ENCODE measurements around the gene SASS6. TPM values are rescaled to one million over a fixed set of nuclear protein-coding genes. Genes with fewer than 3 reads are reported as not detected.
A peak's percentile ranks its signal among the peaks of the same experiment; 100 is the strongest.

SASS6 gene
- total and polyA plus RNA-seq, 4 donors = 0.88 to 2.5 (median 1.9) TPM

GRCh38 chr1:100089082-100089481 is 43.6 kb downstream of the SASS6 start:
- H3K27ac ChIP-seq (ENCODE audit: low read depth in 1 of 2, low read length in 2 of 2) = no peak overlapping the region
- WGBS, 2 donors = 85 to 89% methylated on average over 1 of the region's 1 CpG
- no peaks in the 10 kb centered on the region for H3K27me3 ChIP-seq (ENCODE audit: control insufficient read depth in 1 of 2, insufficient read depth in 2 of 2, low read length in 1 of 2)
- DNase-seq = no peak
- H3K4me3 ChIP-seq (ENCODE audit: low read length in 2 of 2) = no peak overlapping the region
- H3K9me3 ChIP-seq (ENCODE audit: control insufficient read depth, low read length) = no peaks in the 10 kb centered on the region
- no peaks in the 10 kb centered on the region for H3K36me3 ChIP-seq (ENCODE audit: control insufficient read depth in 1 of 2, insufficient read depth in 2 of 2, low read length in 1 of 2)
- intact Hi-C loops (cut with DNase I) = no loop called here
- no peak for ATAC-seq (ENCODE audit: low FRiP score)
- H3K4me1 ChIP-seq (ENCODE audit: control insufficient read depth in 1 of 2, insufficient read depth in 2 of 2, low read length in 2 of 2) = no peaks in the 10 kb centered on the region

GRCh38 chr1:100087396-100087795 is 45.3 kb downstream of the SASS6 start:
- Histone ChIP-seq H3K9me3 (ENCODE audit: control insufficient read depth, low read length) (no peaks in the 10 kb centered on the region), H3K4me1 (ENCODE audit: control insufficient read depth in 1 of 2, insufficient read depth in 2 of 2, low read length in 2 of 2) (no peaks in the 10 kb centered on the region), H3K36me3 (ENCODE audit: control insufficient read depth in 1 of 2, insufficient read depth in 2 of 2, low read length in 1 of 2) (no peaks in the 10 kb centered on the region), H3K27me3 (ENCODE audit: control insufficient read depth in 1 of 2, insufficient read depth in 2 of 2, low read length in 1 of 2) (no peaks in the 10 kb centered on the region), H3K27ac (ENCODE audit: low read depth in 1 of 2, low read length in 2 of 2) (no peak overlapping the region), H3K4me3 (ENCODE audit: low read length in 2 of 2) (no peak overlapping the region)
- DNase-seq (no peak), ATAC-seq (ENCODE audit: low FRiP score) (no peak)
- intact Hi-C loops (cut with DNase I) = no loop called here
- 15 to 24% methylated on average over 1 of the region's 1 CpG for WGBS, 2 donors

- peaks cover 5% of the 10 kb centered on the region in 2 donors for H3K36me3 ChIP-seq (ENCODE audit: control insufficient read depth in 1 of 2, insufficient read depth in 2 of 2, low read length in 1 of 2)
- H3K27ac ChIP-seq (ENCODE audit: low read depth in 1 of 2, low read length in 2 of 2) = no peak overlapping the region
- 87 to 88% methylated on average over 3 of the region's 3 CpGs for whole genome bisulfite sequencing, 2 donors
- H3K27me3 ChIP-seq (ENCODE audit: control insufficient read depth in 1 of 2, insufficient read depth in 2 of 2, low read length in 1 of 2) = no peaks in the 10 kb centered on the region
- no peak for DNase-seq
- intact Hi-C loops (cut with DNase I) = no loop called here
- no peak overlapping the region for H3K4me3 ChIP-seq (ENCODE audit: low read length in 2 of 2)
- no peak for ATAC-seq (ENCODE audit: low FRiP score)
- H3K9me3 ChIP-seq (ENCODE audit: control insufficient read depth, low read length) = no peaks in the 10 kb centered on the region
- H3K4me1 ChIP-seq (ENCODE audit: control insufficient read depth in 1 of 2, insufficient read depth in 2 of 2, low read length in 2 of 2) = no peaks in the 10 kb centered on the region
Measured at GRCh38 chr1:100080331-100080730, 52.4 kb downstream of the SASS6 start.

- no peak overlapping the region for H3K27ac ChIP-seq (ENCODE audit: low read depth in 1 of 2, low read length in 2 of 2)
- WGBS, 2 donors = 23 to 39% methylated on average over 5 of the region's 5 CpGs
- intact Hi-C loops (cut with DNase I) = no loop called here
- no peaks in the 10 kb centered on the region for H3K9me3 ChIP-seq (ENCODE audit: control insufficient read depth, low read length)
- DNase-seq = no peak
- H3K4me3 ChIP-seq (ENCODE audit: low read length in 2 of 2) = no peak overlapping the region
- no peak for ATAC-seq (ENCODE audit: low FRiP score)
- H3K36me3 ChIP-seq (ENCODE audit: control insufficient read depth in 1 of 2, insufficient read depth in 2 of 2, low read length in 1 of 2) = peaks cover 5% of the 10 kb centered on the region in 2 donors
- H3K4me1 ChIP-seq (ENCODE audit: control insufficient read depth in 1 of 2, insufficient read depth in 2 of 2, low read length in 2 of 2) = no peaks in the 10 kb centered on the region
- no peaks in the 10 kb centered on the region for H3K27me3 ChIP-seq (ENCODE audit: control insufficient read depth in 1 of 2, insufficient read depth in 2 of 2, low read length in 1 of 2)
Measured at GRCh38 chr1:100077531-100077930, 55.2 kb downstream of the SASS6 start.

- H3K27ac ChIP-seq (ENCODE audit: low read depth in 1 of 2, low read length in 2 of 2) = no peak overlapping the region
- H3K9me3 ChIP-seq (ENCODE audit: control insufficient read depth, low read length) = no peaks in the 10 kb centered on the region
- no peaks in the 10 kb centered on the region for H3K27me3 ChIP-seq (ENCODE audit: control insufficient read depth in 1 of 2, insufficient read depth in 2 of 2, low read length in 1 of 2)
- ATAC-seq (ENCODE audit: low FRiP score) = no peak
- no peak for DNase-seq
- H3K36me3 ChIP-seq (ENCODE audit: control insufficient read depth in 1 of 2, insufficient read depth in 2 of 2, low read length in 1 of 2) = peaks cover 5% of the 10 kb centered on the region in 2 donors
- H3K4me3 ChIP-seq (ENCODE audit: low read length in 2 of 2) = no peak overlapping the region
- H3K4me1 ChIP-seq (ENCODE audit: control insufficient read depth in 1 of 2, insufficient read depth in 2 of 2, low read length in 2 of 2) = no peaks in the 10 kb centered on the region
- intact Hi-C loops (cut with DNase I) = no loop called here
Measured at GRCh38 chr1:100076744-100077143, 56.0 kb downstream of the SASS6 start.

GRCh38 chr1:100076319-100076718 is 56.4 kb downstream of the SASS6 start:
- peaks cover 5% of the 10 kb centered on the region in 2 donors for H3K36me3 ChIP-seq (ENCODE audit: control insufficient read depth in 1 of 2, insufficient read depth in 2 of 2, low read length in 1 of 2)
- no peaks in the 10 kb centered on the region for H3K4me1 ChIP-seq (ENCODE audit: control insufficient read depth in 1 of 2, insufficient read depth in 2 of 2, low read length in 2 of 2)
- 46 to 53% methylated on average over 2 of the region's 2 CpGs for WGBS, 2 donors
- ATAC-seq (ENCODE audit: low FRiP score) (no peak), DNase-seq (no peak)
- no peaks in the 10 kb centered on the region for H3K9me3 ChIP-seq (ENCODE audit: control insufficient read depth, low read length)
- intact Hi-C loops (cut with DNase I) = no loop called here
- no peak overlapping the region for H3K4me3 ChIP-seq (ENCODE audit: low read length in 2 of 2)
- no peaks in the 10 kb centered on the region for H3K27me3 ChIP-seq (ENCODE audit: control insufficient read depth in 1 of 2, insufficient read depth in 2 of 2, low read length in 1 of 2)
- no peak overlapping the region for H3K27ac ChIP-seq (ENCODE audit: low read depth in 1 of 2, low read length in 2 of 2)

GRCh38 chr1:100075773-100076172 is 57.0 kb downstream of the SASS6 start:
- intact Hi-C loops (cut with DNase I) = no loop called here
- WGBS, 2 donors = 37 to 48% methylated on average over 3 of the region's 3 CpGs
- peak; percentile 70 for ATAC-seq (ENCODE audit: low FRiP score)

GRCh38 chr1:100074604-100075395 is 57.9 kb downstream of the SASS6 start:
- Histone ChIP-seq H3K9me3 (ENCODE audit: control insufficient read depth, low read length) (no peaks in the 10 kb centered on the region), H3K36me3 (ENCODE audit: control insufficient read depth in 1 of 2, insufficient read depth in 2 of 2, low read length in 1 of 2) (peaks cover 5% of the 10 kb centered on the region in 2 donors), H3K4me3 (ENCODE audit: low read length in 2 of 2) (no peak overlapping the region), H3K27ac (ENCODE audit: low read depth in 1 of 2, low read length in 2 of 2) (no peak overlapping the region), H3K4me1 (ENCODE audit: control insufficient read depth in 1 of 2, insufficient read depth in 2 of 2, low read length in 2 of 2) (no peaks in the 10 kb centered on the region), H3K27me3 (ENCODE audit: control insufficient read depth in 1 of 2, insufficient read depth in 2 of 2, low read length in 1 of 2) (no peaks in the 10 kb centered on the region)
- 55 to 57% methylated on average over 11 of the region's 11 CpGs for WGBS, 2 donors
- intact Hi-C loops (cut with DNase I) = no loop called here
- ATAC-seq (ENCODE audit: low FRiP score) (peak; percentile 62), DNase-seq (no peak)

More at GRCh38 chr1:100075773-100076172, 57.0 kb downstream of the SASS6 start:
- Histone ChIP-seq H3K27ac (ENCODE audit: low read depth in 1 of 2, low read length in 2 of 2) (no peak overlapping the region), H3K9me3 (ENCODE audit: control insufficient read depth, low read length) (no peaks in the 10 kb centered on the region), H3K4me1 (ENCODE audit: control insufficient read depth in 1 of 2, insufficient read depth in 2 of 2, low read length in 2 of 2) (no peaks in the 10 kb centered on the region), H3K4me3 (ENCODE audit: low read length in 2 of 2) (no peak overlapping the region), H3K36me3 (ENCODE audit: control insufficient read depth in 1 of 2, insufficient read depth in 2 of 2, low read length in 1 of 2) (peaks cover 2 to 5% of the 10 kb centered on the region in 2 donors), H3K27me3 (ENCODE audit: control insufficient read depth in 1 of 2, insufficient read depth in 2 of 2, low read length in 1 of 2) (no peaks in the 10 kb centered on the region)
- DNase-seq = no peak

- H3K4me1 ChIP-seq (ENCODE audit: control insufficient read depth in 1 of 2, insufficient read depth in 2 of 2, low read length in 2 of 2) = no peaks in the 10 kb centered on the region
- H3K27ac ChIP-seq (ENCODE audit: low read depth in 1 of 2, low read length in 2 of 2) = no peak overlapping the region
- no peaks in the 10 kb centered on the region for H3K27me3 ChIP-seq (ENCODE audit: control insufficient read depth in 1 of 2, insufficient read depth in 2 of 2, low read length in 1 of 2)
- DNase-seq = no peak
- 46 to 54% methylated on average over 3 of the region's 3 CpGs for WGBS, 2 donors
- ATAC-seq (ENCODE audit: low FRiP score) = no peak
- peaks cover 3 to 5% of the 10 kb centered on the region in 2 donors for H3K36me3 ChIP-seq (ENCODE audit: control insufficient read depth in 1 of 2, insufficient read depth in 2 of 2, low read length in 1 of 2)
- no peak overlapping the region for H3K4me3 ChIP-seq (ENCODE audit: low read length in 2 of 2)
- no peaks in the 10 kb centered on the region for H3K9me3 ChIP-seq (ENCODE audit: control insufficient read depth, low read length)
- intact Hi-C loops (cut with DNase I) = no loop called here
Measured at GRCh38 chr1:100073531-100073930, 59.2 kb downstream of the SASS6 start.

Data from aorta (tissue), 5 donors.